GM18858 (cell line): ENCODE measurements around the gene LHX3.

Experiments used
- ATAC-seq: cut with Tn5 transposase; IDR thresholded peaks from one replicate; pipeline ENCODE4 v1.9.1; 2021; ENCODE audit not compliant: unreplicated experiment

Gene LHX3

DNA sequence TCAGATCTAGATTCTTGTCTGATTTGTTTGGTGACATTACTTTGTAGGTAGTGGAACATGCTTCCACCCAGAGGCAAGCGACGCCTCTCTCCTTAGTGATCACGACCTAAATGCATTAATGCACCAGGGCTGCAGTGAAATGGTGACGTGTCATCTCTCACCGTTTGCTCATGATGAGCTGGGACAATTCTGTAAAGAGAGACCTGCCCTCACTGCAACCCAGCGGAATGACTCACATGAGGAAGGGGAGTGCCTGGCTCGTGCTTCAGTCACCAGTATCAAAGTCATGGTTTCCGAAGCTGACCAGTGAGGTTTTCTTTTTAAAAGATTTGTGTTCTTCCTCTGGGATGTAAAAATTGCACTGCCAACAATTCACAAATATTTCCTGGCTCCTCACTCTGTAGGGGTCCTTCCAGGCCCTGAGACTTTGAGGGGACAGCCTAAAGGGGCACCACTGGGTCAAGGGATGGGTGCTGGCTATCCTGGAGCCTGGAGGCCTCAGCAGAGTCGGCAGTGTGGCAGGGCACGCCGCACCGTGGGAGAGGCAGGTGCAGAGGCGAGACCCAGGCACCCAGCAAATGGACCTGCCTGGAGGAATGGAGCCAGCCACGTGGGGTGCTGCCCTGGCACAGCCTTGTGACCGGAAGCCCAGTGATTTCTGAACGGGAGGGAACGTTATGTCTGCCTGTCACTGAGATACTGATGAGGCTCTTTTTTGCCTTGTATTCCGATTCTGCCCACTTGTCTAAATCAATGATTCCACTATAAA lies 23.4 kb upstream of the LHX3 start:
- ATAC-seq = no peak

DNA sequence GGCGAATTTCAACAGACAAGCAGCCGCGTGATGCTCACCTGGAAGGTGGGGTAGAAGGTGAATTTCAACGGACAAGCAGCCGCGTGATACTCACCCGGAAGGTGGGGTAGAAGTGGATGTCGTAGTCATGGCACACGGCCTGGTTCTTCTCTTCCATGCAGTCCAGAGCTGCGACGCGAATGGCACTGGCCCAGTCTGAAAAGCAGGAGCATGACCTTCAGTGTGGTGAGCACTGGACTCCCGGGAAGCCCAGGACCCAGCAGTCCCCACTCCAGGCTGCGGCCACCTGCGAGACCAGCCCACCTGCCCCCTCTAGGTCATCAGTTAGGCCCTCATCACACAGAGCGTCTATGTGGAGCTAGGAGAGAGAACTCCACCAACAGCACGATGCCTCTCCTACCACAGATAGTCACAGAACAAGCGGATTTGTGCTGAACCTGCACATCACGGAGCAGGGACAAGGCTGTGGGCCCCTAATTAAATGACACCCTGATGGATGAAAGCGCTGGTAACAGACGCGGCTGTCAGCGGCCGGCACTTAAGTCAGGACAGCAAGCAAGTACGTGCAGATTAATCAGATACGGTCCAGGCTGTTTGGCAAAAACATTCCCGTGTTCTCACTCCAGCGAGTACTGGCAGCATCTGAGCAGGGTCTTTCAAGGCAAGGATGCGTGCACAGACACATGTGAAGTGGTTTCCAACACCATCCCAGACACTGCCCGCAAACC lies 21.9 kb upstream of the LHX3 start:
- no peak for ATAC-seq

DNA sequence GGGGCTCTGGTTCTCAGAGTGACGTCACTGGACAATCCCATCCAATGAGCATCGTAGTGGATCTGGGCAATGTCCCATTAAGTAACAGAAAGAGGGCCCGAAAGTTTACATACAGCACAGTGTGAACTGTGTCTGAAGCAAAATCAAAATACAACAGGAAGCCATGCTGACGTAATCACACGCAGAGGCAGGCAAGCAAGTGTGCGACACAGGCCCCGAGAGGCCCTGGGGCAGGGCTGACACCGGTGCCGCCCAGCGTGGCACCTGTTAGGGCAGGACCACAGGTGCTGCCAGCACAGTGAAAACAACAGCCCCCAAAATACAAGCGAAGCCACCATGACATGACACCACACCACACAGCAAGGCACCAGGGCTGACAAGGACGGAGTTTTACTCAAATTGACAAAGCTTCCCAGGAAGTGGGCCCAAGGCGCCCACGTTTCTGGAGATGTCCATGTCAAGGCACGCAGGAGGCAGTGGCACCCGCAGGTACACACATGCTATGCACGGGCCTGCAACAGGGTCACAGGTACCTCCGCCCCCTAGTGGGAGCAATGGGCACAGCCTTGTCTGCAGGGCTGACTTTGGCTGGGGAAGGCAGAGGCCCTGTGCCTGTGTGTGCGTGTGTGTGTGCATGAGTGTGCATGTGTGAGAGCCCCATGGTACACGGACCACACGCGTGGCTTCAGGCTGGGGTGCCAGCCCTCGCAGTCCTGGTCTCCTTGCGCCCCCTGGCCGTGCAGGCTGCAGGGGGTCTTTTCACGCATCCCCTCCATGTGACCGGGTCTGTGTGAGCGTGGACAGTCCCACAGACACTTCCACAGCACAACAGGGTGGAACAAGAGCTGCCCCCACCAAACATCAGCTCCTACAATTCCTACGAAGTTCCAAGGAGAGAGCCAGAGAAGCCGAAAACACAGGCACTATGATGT lies 21.1 kb upstream of the LHX3 start:
- ATAC-seq = no peak

DNA sequence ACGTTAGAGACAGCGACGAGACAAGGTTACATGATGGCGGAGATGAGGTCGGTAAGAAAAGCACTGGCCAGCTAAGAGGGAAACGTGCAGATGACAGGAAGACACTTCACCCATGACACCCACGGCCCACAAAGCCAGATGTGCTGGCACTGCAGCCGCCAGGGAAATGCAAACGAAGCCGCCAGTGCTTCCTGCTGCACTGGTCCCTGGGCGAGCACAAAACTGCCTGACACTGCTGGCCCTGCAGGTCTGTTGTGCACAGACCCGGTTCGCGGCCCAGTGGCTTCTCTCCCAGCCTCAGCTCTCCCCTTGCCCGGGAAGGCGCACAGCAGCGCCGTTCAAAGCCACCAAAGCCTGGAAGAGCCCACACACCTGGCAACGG lies 20.4 kb upstream of the LHX3 start:
- ATAC-seq = no peak

DNA sequence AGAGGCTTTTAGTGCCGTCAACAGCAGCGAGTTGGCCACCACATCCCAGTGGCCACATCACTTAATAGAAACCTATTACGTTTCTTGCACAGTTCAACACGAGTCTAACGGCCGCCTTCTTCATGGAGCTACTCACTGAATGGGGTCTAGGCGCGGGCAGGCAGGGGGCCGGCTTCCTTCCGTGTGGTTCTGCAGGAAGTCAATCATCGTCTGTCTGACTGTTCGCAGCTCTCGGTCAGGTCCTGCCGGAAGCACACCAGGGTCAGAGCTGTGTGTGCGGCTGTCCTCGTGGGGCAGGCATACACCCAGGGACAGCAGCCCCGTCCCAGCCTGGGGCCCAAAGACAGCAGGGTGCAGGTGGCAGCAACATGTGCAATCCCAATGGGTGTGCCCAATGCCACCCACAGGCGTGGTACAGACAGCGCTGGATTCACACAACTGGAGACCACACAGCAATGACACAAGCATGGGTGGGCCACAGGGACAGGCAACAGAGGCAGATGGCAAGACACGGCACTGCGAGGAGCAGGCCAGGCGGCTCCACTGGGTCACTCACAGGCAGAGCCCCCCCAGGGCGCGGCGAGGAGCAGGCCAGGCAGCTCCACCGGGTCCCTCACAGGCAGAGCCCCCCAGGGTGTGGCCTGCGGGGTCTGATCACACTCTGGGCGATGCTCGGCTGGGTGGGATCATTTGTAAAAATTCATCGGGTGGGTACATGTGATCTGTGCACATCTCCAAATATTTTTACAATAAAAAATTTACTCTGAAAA lies 19.1 kb upstream of the LHX3 start:
- ATAC-seq = no peak

DNA sequence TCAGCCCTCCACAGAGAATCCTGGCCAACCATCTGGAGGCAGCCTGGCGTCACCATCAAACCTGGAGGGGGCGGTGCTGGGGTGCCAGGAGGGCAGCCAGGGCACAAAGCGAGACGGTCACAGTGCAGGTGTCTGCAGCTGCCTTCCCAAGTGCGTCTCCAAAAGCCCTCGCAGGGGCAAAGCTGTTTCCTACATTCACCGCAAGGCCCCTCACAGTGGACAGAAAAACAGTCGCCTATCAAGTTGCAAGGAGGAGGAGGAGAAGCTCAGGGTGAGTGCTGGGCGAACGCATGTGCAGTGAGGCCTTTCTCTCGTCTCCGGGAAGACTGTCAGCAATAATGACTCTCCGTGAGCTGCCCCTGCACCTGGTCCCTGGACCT lies 18.0 kb upstream of the LHX3 start:
- no peak for ATAC-seq

DNA sequence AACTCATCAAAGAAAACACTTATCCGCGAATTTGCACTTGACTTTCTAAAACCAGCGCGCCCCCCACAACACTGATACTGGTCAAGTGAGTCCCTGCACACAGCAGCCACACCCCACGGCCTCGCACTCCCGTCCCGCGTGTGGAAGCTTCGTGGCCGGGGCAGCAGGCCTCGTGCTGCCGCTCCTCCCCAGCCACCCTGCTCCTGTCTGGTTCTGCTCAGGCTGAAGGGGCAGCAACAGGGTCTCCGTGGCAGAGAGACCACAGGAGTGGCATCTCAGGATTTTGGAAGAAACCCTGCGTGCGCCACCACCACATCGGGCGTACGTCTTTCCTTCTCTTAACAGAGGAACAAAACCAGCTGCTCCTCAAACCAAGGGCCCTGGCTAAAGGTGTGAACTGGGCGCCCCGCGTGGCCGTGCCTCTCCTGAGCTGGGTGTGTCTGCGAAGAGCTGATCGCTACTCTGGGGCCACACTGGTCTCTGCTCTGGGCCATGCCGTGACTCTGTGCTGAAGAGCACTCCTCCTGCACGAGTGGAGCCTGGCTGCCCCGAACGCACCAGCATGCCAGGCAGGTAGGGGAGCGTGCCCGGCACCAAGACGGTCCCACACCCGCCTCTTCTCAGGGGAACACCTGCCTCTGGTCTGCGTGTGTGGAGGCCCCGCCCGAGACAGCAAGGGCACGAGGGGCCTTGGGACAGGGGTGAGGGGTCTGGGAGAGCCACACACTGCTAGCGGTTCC lies 17.4 kb upstream of the LHX3 start:
- no peak for ATAC-seq

DNA sequence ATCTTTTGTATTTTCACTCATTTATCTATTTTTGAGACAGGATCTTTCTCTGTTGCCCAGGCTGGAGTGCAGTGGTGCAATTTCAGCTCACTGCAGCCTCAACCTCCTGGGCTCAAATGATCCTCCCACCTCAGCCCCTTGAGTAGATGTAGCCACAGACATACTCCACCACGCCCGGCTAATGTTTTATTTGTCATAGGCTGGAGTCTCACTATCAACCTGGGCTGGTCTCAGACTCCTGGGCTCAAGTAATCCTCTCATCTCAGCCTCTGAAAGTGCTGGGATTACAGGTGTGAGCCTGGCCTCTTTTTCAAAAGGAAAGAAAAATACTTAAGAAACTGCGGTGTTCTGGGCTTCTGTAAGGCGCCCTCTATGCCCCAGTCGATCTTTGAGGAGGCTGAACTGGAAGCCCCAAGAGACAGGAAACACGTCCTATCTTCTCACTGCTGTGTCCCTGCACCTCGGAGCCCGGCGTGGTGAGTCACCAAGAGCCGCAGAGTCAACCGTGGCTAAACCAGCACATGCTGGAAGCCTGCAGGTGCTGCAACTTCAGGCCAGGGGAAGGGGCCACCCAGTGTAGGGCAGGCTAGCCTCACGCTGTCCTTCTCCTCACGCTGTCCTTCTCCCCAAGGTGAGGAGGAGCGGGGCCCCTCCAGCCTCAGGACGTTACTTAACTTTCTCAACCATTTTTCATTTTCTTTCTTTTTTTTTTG lies 15.2 kb upstream of the LHX3 start:
- no peak for ATAC-seq

DNA sequence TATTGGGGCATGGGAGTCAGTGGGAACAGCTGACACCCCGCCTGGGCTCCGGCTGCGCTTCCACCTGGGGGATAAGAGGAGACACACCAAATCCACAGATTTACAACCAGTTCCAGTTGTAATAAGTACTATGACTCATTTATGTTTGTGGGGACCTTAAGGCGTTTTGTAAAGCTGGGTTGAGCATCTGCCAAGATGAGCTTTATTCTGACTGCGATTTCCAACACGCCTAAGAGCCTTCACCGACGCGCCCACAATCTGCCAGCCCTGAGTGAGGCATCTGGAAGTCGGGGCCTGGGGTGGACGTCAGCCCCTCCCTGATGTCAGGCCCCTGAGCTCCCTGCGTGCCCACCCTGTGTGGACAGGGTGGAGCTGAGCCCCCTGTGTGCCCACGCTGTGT lies 14.3 kb upstream of the LHX3 start:
- ATAC-seq = no peak

DNA sequence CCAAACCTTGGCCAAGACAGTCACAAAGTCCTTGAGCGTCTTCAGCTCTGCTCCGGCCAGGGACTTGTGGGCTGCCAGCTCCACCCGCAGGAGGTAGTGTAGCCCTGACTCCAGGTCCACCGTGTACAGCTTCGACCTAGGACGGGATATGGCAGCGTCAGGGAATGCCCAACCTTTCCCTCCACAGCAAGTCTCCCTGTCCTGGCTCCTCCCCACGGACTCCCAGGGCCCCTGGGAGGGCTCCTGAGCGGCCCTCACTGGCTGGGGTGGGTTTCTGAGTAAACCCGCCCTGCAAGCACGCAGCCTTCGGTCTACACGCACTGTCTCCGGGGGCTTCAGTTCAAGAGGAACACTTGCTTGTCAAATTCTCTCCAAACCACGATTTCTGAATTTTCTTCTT lies 13.7 kb upstream of the LHX3 start:
- no peak for ATAC-seq

DNA sequence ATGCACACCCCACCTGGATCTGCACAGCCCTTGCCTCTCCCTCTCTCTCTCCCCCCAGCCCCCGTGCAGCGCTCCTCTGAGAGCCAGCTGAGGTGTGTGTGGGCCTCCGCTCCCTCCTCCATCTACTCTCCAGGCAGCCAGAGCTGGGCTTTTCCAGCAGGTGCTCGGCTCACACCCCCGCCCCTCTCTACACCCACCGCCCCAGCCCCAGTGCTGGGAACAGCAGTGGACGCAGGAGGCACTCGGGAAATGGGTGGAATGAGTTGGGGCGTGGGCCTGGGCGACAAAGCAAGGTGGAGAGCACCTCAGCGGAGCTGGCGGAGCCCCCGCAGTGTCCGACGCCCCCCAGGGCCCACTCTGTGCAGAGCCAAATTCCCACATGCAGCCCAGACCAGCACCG lies 13.3 kb upstream of the LHX3 start:
- ATAC-seq = no peak

DNA sequence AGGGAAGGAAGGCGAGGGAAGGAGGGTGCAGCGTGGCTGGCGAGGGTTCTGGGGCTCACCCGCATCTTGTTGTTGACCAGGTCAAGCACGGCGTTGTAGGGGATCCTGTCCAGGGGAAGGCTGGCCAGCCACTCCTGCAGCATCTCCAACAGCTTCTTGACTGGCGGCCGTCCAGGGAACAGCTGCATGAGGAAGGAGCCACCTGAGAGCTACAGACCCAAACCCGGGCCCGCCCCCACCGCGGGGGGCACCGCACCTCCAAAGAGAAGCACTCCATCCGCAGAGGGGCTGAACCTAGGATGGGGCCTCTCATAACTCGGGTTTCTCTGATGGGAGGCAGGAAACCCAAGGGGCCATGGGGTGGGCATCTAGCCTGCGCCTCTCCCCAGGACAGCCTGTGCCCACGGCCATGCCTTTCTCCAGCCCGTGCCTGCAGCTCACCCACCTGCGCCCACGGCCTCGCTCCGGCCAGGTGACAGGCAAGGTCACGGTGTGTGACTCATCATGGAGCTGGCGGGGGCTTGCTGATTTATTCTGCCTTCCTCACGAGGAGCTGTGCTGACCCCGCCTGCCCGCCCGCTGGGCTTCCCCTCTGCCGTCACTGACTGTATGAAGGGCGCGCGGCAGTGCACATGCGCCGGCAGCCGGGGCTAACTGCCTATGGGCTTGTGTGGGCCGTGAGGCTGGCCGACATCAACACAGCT lies 11.8 kb upstream of the LHX3 start:
- no peak for ATAC-seq

DNA sequence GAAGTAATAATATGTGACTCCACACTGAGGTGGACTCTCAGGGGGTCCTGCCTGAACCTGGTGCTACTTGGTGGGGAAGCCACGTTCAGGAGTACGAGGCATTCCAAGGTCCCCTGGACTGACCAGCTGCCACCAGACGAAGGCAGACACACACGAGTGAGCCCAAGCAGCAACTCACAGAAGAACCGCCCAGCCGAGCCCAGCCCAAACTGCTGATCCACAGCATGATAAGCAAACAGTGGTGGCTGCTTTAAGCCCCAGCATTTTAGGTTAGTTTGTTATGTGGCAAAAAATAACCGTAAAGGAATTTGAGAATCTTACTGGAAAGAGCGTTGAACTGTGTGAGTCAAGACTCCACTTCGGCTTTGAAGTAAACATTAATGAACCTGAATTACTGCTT lies 8.8 kb upstream of the LHX3 start:
- no peak for ATAC-seq

DNA sequence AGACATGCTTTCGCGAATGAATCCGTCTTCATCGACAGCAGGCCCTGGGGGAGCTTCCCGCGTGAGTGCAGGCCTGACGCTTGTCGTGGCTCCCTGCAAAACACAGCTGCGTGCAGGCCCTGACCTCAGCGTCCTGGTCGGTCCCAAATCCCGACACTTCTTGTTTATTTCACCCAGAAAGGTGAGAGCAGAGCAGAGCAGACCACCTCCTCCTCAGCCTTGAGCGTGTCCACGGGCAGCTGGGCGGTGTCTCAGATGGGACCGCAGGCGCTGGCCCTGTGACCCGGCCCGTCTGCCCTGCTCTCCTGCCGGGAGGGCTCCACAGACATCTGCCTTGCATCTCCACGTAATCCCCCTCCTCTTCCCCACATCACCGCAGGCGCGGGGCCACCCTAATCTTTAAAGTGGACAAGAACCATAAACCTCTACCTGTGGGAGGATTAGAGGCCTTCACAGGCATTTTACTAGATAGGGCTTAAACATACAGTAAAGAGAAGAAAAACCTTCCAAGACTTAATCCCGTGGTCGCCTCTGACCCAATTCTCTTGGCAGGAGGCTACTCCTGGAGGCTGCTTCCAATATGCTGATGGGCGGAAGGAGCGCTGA lies 7.5 kb upstream of the LHX3 start:
- no peak for ATAC-seq

DNA sequence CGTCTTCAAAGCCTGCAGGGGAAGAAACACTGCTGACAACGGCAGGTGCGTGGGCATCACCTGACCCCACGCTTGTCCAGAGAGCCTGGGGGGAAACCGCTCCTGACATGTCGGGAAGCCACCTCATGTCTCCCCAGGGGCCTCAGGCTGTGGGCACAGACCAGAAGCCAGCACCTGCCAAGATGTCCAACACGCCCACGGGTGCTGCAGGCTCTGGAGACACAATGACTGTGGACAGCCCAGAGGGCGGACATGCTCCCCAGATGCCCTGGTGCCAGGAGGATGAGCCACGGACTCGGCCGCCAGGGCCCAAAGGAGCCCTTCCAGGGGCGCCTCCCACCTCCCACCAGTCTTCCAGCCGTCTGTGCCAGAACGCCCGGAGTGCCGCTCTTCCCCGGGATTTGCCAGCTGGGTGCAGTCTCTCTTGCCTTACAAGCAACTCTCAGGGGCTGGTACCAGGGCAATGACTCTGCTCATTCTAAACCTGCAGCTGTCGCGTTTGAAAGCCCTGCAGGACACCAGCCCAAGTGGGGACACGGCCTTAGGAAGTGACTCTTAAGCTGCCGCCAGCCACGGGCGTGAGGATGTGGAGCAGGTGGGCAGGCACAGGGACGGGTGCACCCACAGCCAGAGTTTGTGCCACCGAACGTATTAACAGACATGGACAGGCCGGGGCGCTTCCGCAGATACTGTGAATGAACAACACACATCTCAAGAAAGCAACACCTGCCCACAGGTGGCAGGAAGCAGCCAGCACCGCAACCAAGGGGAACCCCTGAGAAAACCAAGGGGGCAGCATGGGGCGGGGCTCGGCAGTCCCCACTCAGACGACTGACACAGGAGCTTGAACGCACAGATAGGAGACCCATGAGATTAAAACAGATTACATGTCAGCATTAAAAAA lies 6.8 kb upstream of the LHX3 start:
- ATAC-seq = no peak

DNA sequence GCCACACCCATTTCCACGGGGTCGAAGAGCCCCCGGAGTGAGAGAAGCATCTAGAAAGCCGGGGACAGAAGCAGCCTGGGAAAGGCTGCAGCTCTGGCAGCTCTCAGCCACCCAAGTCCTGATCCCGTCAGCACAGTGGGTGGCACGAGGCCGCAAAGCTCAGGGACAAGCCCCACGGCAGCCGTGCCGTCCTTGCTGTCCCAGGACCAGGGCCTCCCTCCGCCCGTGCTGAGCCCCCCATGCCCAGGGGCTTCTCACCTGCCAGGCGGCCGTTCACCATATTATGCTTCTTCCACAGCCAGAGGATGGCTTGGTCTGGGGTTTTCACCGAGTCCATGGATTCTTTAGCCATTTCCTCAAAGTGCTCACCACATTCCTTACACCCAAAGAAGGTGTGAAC lies 6.1 kb upstream of the LHX3 start:
- no peak for ATAC-seq

DNA sequence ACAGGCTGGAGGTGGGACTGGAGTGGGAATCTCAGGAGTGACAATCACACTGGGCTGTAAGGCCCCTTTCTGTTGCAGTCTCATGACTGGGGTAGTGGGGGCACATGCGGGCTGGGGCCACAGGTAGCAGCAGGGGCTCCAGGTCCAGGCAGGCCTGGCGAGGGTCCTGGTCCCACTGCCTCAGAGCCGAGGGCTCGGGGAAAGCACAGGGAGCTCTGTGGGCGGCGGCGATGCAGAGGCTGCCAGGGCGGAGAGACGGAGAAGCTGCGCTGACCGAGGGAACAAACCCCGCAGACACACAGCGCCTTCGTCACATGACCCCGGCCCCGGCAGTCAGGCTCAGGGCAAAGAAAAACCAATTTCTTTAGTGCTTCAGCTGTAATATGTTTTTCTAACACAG lies 5.3 kb upstream of the LHX3 start:
- ATAC-seq = no peak

DNA sequence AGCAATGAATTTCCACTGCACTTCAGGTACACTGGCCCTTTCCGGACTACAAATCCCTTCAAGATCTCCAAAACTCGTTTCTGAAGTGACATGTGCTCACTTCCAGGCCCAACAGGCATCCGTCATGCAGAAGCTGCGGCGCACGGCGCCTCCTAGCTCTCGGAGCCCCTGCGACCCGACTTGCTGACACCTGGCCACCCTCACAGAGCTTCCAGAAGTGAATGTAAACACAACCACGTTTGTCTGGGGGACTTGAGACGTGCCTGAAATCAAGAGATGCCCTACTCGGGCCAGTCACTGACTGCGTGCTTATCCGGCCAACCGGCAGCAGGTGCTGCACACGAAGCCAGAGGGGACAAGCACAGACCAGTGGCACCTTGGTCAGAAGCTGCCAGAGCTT lies 4.9 kb upstream of the LHX3 start:
- no peak for ATAC-seq
